HepG2 (cell line): ENCODE measurements around the gene TUBA1A. TPM values are rescaled to one million over a fixed set of nuclear protein-coding genes. Genes with fewer than 3 reads are reported as not detected.
"Not testable (repeated sequence)": the region's sequence is repeated elsewhere in the genome, so short reads cannot be mapped to it uniquely, and the experiment has no call there.

ENCODE experiments used
- ATAC-seq: fragments of 200-7000 bp; cut with Tn5 transposase; 3 replicates; pipeline ENCODE4 v1.9.1; 2020; ENCODE audit warnings: mild to moderate bottlenecking, moderate library complexity
- BruUV-seq: library from RNA; stranded (reverse); fragments of 400-500 nt; replicated peaks from 2 replicates; lab custom pipeline; 2021; lab: Mats Ljungman, UMichigan
- CTCF ChIA-PET: fragments of 300-600 bp; formaldehyde crosslinking; extraction: SDS; loops from one replicate; lab custom pipeline; 2021; ENCODE audit warnings: low total read pairs, inconsistent platforms, low intra/inter-chr PET ratio; lab: Yijun Ruan, JAX
- POLR2A ChIA-PET: fragments of 350-600 bp; sonication (Branson Sonifier 250); formaldehyde crosslinking; loops from one replicate; lab custom pipeline; 2020; ENCODE audit warnings: antibody characterized with exemption, inconsistent platforms; lab: Yijun Ruan, JAX
- DNase-seq: peaks from one replicate; pipeline ENCODE4 v3.0.0-alpha.2; 2015; ENCODE audit warnings: low spot score
- FAIRE-seq: peaks from 3 replicates; lab custom pipeline; 2011; peaks lifted over from hg19 to GRCh38; lab: Jason Lieb, UNC
- H2AFZ ChIP-seq: one replicate; pipeline ENCODE4 v1.6.1; 2011; ENCODE audit warnings: low read length, inconsistent platforms
- H3K27ac ChIP-seq: fragments of 300-600 bp; 3 replicates; pipeline ENCODE4 v1.8.0; 2011; ENCODE audit warnings: mixed run types, mild to moderate bottlenecking, mixed read lengths, low read length, inconsistent platforms; ENCODE audit not compliant: insufficient read depth; ENCODE audit errors: extremely low read length
- H3K27me3 ChIP-seq, 2 experiments: fragments of 200-600 bp in 1 of 2; 2 replicates in 1 of 2; 3 replicates in 1 of 2; pipeline versions ENCODE4 v1.6.0 to v1.8.0; 2011; ENCODE audit warnings: low read length in 2 of 2, mild to moderate bottlenecking in 2 of 2, moderate library complexity in 2 of 2, inconsistent platforms in 1 of 2; ENCODE audit not compliant: insufficient read depth in 2 of 2, control insufficient read depth in 1 of 2
- H3K36me3 ChIP-seq, 2 experiments: fragments of 200-600 bp in 1 of 2; replicated peaks in 1 of 2; 2 replicates in 1 of 2; 3 replicates in 1 of 2; pipeline versions ENCODE4 v1.5.1 to v1.8.0; 2011; ENCODE audit warnings: low read length in 2 of 2, inconsistent platforms in 1 of 2; ENCODE audit not compliant: insufficient read depth in 2 of 2, control insufficient read depth in 1 of 2
- H3K4me1 ChIP-seq: 2 replicates; pipeline ENCODE4 v1.5.1; 2012; ENCODE audit warnings: low read length, inconsistent platforms; ENCODE audit not compliant: insufficient read depth
- H3K4me2 ChIP-seq: 2 replicates; pipeline ENCODE4 v1.6.0; 2011; ENCODE audit warnings: low read depth, low read length, inconsistent platforms
- H3K4me3 ChIP-seq, 3 experiments: fragments of 200-600 bp in 1 of 3; sonication (generic), shearing (Covaris generic) in 1 of 3; replicated peaks in 1 of 3; 2 replicates each; pipeline ENCODE4 v1.5.1; 2011 to 2016; ENCODE audit warnings: low read length in 3 of 3, inconsistent platforms in 2 of 3, low read depth in 2 of 3, mild to moderate bottlenecking in 2 of 3, control low read depth in 1 of 3, mixed read lengths in 1 of 3; ENCODE audit not compliant: insufficient read depth in 1 of 3
- H3K79me2 ChIP-seq: one replicate; pipeline ENCODE4 v1.6.1; 2011; ENCODE audit warnings: low read length, inconsistent platforms; ENCODE audit not compliant: insufficient read depth
- H3K9ac ChIP-seq: 2 replicates; pipeline ENCODE4 v1.6.0; 2011; ENCODE audit warnings: mild to moderate bottlenecking, low read depth, low read length, inconsistent platforms; ENCODE audit not compliant: insufficient read depth
- H3K9me3 ChIP-seq: 2 replicates; pipeline ENCODE4 v1.5.1; 2012; ENCODE audit warnings: mild to moderate bottlenecking, low read length
- H4K20me1 ChIP-seq: 2 replicates; pipeline ENCODE4 v1.6.0; 2011; ENCODE audit warnings: inconsistent platforms, mild to moderate bottlenecking, low read length, moderate library complexity; ENCODE audit not compliant: insufficient read depth
- DDIT3 ChIP-seq: sonication (generic); formaldehyde crosslinking; IDR thresholded peaks from 2 replicates; pipeline ENCODE4 v1.4.0; 2020; ENCODE audit warnings: mild to moderate bottlenecking, missing genetic modification reagents
- PAX8 ChIP-seq: sonication (generic); formaldehyde crosslinking; IDR thresholded peaks from 2 replicates; pipeline ENCODE4 v1.8.0; 2022; ENCODE audit warnings: mild to moderate bottlenecking, missing genetic modification reagents, borderline replicate concordance
- ZC3H13 ChIP-seq: sonication (generic); formaldehyde crosslinking; IDR thresholded peaks from 2 replicates; pipeline ENCODE4 v1.8.1; 2023; ENCODE audit warnings: mild to moderate bottlenecking, missing genetic modification reagents, moderate library complexity
- ZNF335 ChIP-seq: sonication (generic); formaldehyde crosslinking; IDR thresholded peaks from 2 replicates; pipeline ENCODE4 v1.4.0; 2020; ENCODE audit warnings: missing genetic modification reagents
- ZNF367 ChIP-seq: sonication (generic); formaldehyde crosslinking; IDR thresholded peaks from 2 replicates; pipeline ENCODE4 v1.4.0; 2020; ENCODE audit warnings: missing genetic modification reagents, borderline replicate concordance
- WGBS: methylation state at CpG from one replicate; pipeline ENCODE4 v1.1.6; 2017; ENCODE audit warnings: low lambda C conversion rate; 5-methylcytosine and 5-hydroxymethylcytosine counted together
- in situ Hi-C: cut with HindIII; loops from 2 replicates; pipeline ENCODE4 v1.10.0; 2017; ENCODE audit warnings: low pct_unique_long_range_greater_than_20kb; ENCODE audit not compliant: extremely low pct_ligation_motif_present
- intact Hi-C: fragments of 100-400 bp; cut with micrococcal nuclease; formaldehyde crosslinking; loops from one replicate; pipeline ENCODE4 v1.10.0; 2022; ENCODE audit not compliant: unreplicated experiment
- polyA plus RNA-seq, 8 experiments: library from polyadenylated mRNA; depleted of rRNA in 3 of 8; stranded (reverse) in 7 of 8; unstranded in 1 of 8; fragments of >200 nt; fragmentation: Illumina TruSeq in 4 of 8; extraction: Trizol in 4 of 8; gene quantifications; 2 replicates each; pipeline versions ENCODE4 v1.2.1 to v1.2.3, GENCODE V29; 2011 to 2016; ENCODE audit warnings: low read depth in 4 of 8, missing spikeins in 1 of 8, mixed read lengths in 1 of 8; ENCODE audit not compliant: insufficient read depth in 1 of 8
- total RNA-seq, 5 experiments: library from RNA; depleted of rRNA; stranded (reverse); fragments of >200 nt; fragmentation: Illumina TruSeq; extraction: Trizol; gene quantifications; 2 replicates each; pipeline ENCODE4 v1.2.3, GENCODE V29; 2016; ENCODE audit warnings: low read depth in 1 of 5

The TUBA1A gene
- total and polyA plus RNA-seq, 2 of the 13 experiments (the other 11 are each of a cell fraction or from before 2014, with no cell fraction given) = 20.7 to 24.8 TPM

- no peak for TF ChIP-seq ZC3H13 (CRISPR knock-in tag)
- no peak for TF ChIP-seq DDIT3 (CRISPR knock-in tag)
- TF ChIP-seq PAX8 (CRISPR knock-in tag) = no peak
- no peak for TF ChIP-seq ZNF335 (CRISPR knock-in tag)
- TF ChIP-seq ZNF367 (CRISPR knock-in tag) = no peak
- H3K27me3 ChIP-seq = peaks cover 0 to 7% of the 10 kb centered on the region in 2 experiments; a peak in 1 of 5 replicates
- H2AFZ ChIP-seq = no peak overlapping the region
- POLR2A ChIA-PET = no interaction called here
- DNase-seq (no peak), FAIRE-seq (no peak), ATAC-seq (no peak)
- no peak overlapping the region for H3K9ac ChIP-seq
- no peak overlapping the region for H3K27ac ChIP-seq
- H3K79me2 ChIP-seq = no peaks in the 10 kb centered on the region
- intact Hi-C loops = no loop called here
- H3K4me1 ChIP-seq = no peaks in the 10 kb centered on the region
- in situ Hi-C loops = no loop called here
- no peaks in the 10 kb centered on the region for H4K20me1 ChIP-seq
- CTCF ChIA-PET = no interaction called here
- WGBS = 61% methylated on average over 9 of the region's 9 CpGs
- no peak overlapping the region for H3K4me2 ChIP-seq
- H3K4me3 ChIP-seq = no peak overlapping the region
- no peaks in the 10 kb centered on the region for H3K36me3 ChIP-seq
- H3K9me3 ChIP-seq = no peaks in the 10 kb centered on the region
- no TSS peak for BruUV-seq
Observed at GRCh38 chr12:49212572-49212971, 23.7 kb upstream of the TUBA1A start.

- H3K9me3 ChIP-seq, H3K4me1 ChIP-seq, H3K27me3 ChIP-seq, H3K27ac ChIP-seq, ATAC-seq, H3K4me3 ChIP-seq, POLR2A ChIA-PET, BruUV-seq, H3K4me2 ChIP-seq, H2AFZ ChIP-seq, H3K9ac ChIP-seq, DNase-seq, FAIRE-seq, H4K20me1 ChIP-seq, H3K79me2 ChIP-seq, H3K36me3 ChIP-seq, CTCF ChIA-PET, in situ Hi-C loops, intact Hi-C loops: not testable (repeated sequence)
- 66% methylated on average over 7 of the region's 7 CpGs for WGBS
Observed at GRCh38 chr12:49210703-49211102, 21.8 kb upstream of the TUBA1A start.
